ENCODE measurements around the gene HOXA5. TPM values are rescaled to one million over a fixed set of nuclear protein-coding genes. Genes with fewer than 3 reads are reported as not detected.

HOXA5 gene
- total RNA-seq, 1 experiment from 2014 or later: 7.5 TPM

GRCh38 chr7:27179030-27179429 is 35.5 kb upstream of the HOXA5 start:
- H3K4me2 ChIP-seq (ENCODE audit: low read length): peak overlapping the region; percentile 93
- H3K27me3 ChIP-seq (ENCODE audit: low read length): no peaks in the 10 kb centered on the region
- H3K36me3 ChIP-seq (ENCODE audit: low read depth, low read length): no peaks in the 10 kb centered on the region
- peaks cover 99% of the 10 kb centered on the region for H3K79me2 ChIP-seq (ENCODE audit: low read length)
- BruUV-seq (replicated peaks): no TSS peak
- ATAC-seq: no peak
- H3K9me3 ChIP-seq (ENCODE audit: low read length): no peaks in the 10 kb centered on the region
- H2AFZ ChIP-seq (ENCODE audit: low read length): no peak overlapping the region
- H3K9me2 ChIP-seq (replicated peaks; ENCODE audit: low read length): no peaks in the 10 kb centered on the region
- peaks cover 46% of the 10 kb centered on the region for H3K4me1 ChIP-seq (ENCODE audit: insufficient read depth, low read length)
- H3F3A ChIP-seq (ENCODE audit: low read length, unreplicated experiment): no peaks in the 10 kb centered on the region
- ChIA-PET CTCF (interaction anchor here (0.7 to 1.3 kb wide), 4 partner anchors 10 to 575 kb away, joined by 4 to 11 read pairs (median 7); no protein-coding TSS in a partner anchor), POLR2A (ENCODE audit: unreplicated experiment) (interaction anchor here (0.5 to 1.3 kb wide), 2 partner anchors 8 to 11 kb away, joined by 7 read pairs; no protein-coding TSS in a partner anchor)
- DNase-seq: no peak
- H3K9ac ChIP-seq (ENCODE audit: low read length): peak overlapping the region; percentile 90
- intact Hi-C loops (cut with micrococcal nuclease): no loop called here
- H3K4me3 ChIP-seq (ENCODE audit: low read length): peak overlapping the region; percentile 84
- H4K20me1 ChIP-seq (ENCODE audit: low read length): no peaks in the 10 kb centered on the region
- TF ChIP-seq EZH2 (IDR thresholded peaks at IDR 0.05; ENCODE audit: low read length, unreplicated experiment) (no peak), CTCF (conservative IDR thresholded peaks at IDR 0.05; ENCODE audit: low read depth, low read length) (no peak)
- H3K27ac ChIP-seq (ENCODE audit: low read length): peak overlapping the region; percentile 97

GRCh38 chr7:27178366-27178765 is 34.9 kb upstream of the HOXA5 start:
- Histone ChIP-seq H3F3A (ENCODE audit: low read length, unreplicated experiment) (no peaks in the 10 kb centered on the region), H3K9me3 (ENCODE audit: low read length) (no peaks in the 10 kb centered on the region), H3K4me1 (ENCODE audit: insufficient read depth, low read length) (peaks cover 46% of the 10 kb centered on the region), H3K9me2 (replicated peaks; ENCODE audit: low read length) (no peaks in the 10 kb centered on the region), H3K4me3 (ENCODE audit: low read length) (peak overlapping the region; percentile 84), H3K27me3 (ENCODE audit: low read length) (no peaks in the 10 kb centered on the region), H3K79me2 (ENCODE audit: low read length) (peaks cover 99% of the 10 kb centered on the region), H3K4me2 (ENCODE audit: low read length) (peak overlapping the region; percentile 93), H3K9ac (ENCODE audit: low read length) (peak overlapping the region; percentile 90), H4K20me1 (ENCODE audit: low read length) (no peaks in the 10 kb centered on the region), H3K27ac (ENCODE audit: low read length) (peak overlapping the region; percentile 97), H3K36me3 (ENCODE audit: low read depth, low read length) (no peaks in the 10 kb centered on the region), H2AFZ (ENCODE audit: low read length) (no peak overlapping the region)
- TF ChIP-seq EZH2phosphoT487 (IDR thresholded peaks at IDR 0.05; ENCODE audit: borderline replicate concordance, low read length) (no peak), CTCF (conservative IDR thresholded peaks at IDR 0.05; ENCODE audit: low read depth, low read length) (no peak)
- no TSS peak for BruUV-seq (replicated peaks)
- CTCF ChIA-PET: no interaction called here
- intact Hi-C loops (cut with micrococcal nuclease): no loop called here
- POLR2A ChIA-PET (ENCODE audit: unreplicated experiment): interaction anchor here (0.5 to 1.3 kb wide), 2 partner anchors 9 to 11 kb away, joined by 7 read pairs; no protein-coding TSS in a partner anchor
- ATAC-seq: no peak
- no peak for DNase-seq

GRCh38 chr7:27177795-27178320 is 34.4 kb upstream of the HOXA5 start:
- no TSS peak for BruUV-seq (replicated peaks)
- Histone ChIP-seq H2AFZ (ENCODE audit: low read length) (no peak overlapping the region), H3K4me1 (ENCODE audit: insufficient read depth, low read length) (peaks cover 45% of the 10 kb centered on the region), H3K27me3 (ENCODE audit: low read length) (no peaks in the 10 kb centered on the region), H3K4me3 (ENCODE audit: low read length) (peak overlapping the region; percentile 84), H3F3A (ENCODE audit: low read length, unreplicated experiment) (no peaks in the 10 kb centered on the region), H3K4me2 (ENCODE audit: low read length) (peak overlapping the region; percentile 93), H3K9me3 (ENCODE audit: low read length) (no peaks in the 10 kb centered on the region), H3K79me2 (ENCODE audit: low read length) (peaks cover 99% of the 10 kb centered on the region), H3K9ac (ENCODE audit: low read length) (peak overlapping the region; percentile 90), H4K20me1 (ENCODE audit: low read length) (no peaks in the 10 kb centered on the region), H3K27ac (ENCODE audit: low read length) (peak overlapping the region; percentile 97), H3K36me3 (ENCODE audit: low read depth, low read length) (no peaks in the 10 kb centered on the region), H3K9me2 (replicated peaks; ENCODE audit: low read length) (no peaks in the 10 kb centered on the region)
- ChIA-PET POLR2A (ENCODE audit: unreplicated experiment) (interaction anchor here (0.5 kb wide), 1 partner anchor 428 kb away, joined by 4 read pairs; no protein-coding TSS in a partner anchor), CTCF (no interaction called here)
- ATAC-seq: no peak
- TF ChIP-seq CTCF (conservative IDR thresholded peaks at IDR 0.05; ENCODE audit: low read depth, low read length) (no peak), EZH2phosphoT487 (IDR thresholded peaks at IDR 0.05; ENCODE audit: borderline replicate concordance, low read length) (no peak), EZH2 (IDR thresholded peaks at IDR 0.05; ENCODE audit: low read length, unreplicated experiment) (no peak)
- no peak for DNase-seq
- intact Hi-C loops (cut with micrococcal nuclease): no loop called here

Measured in PC-3 (cell line).